SK-N-SH treated with all-trans-retinoic acid at 6 μM for 48 hours (cell line): ENCODE results near the gene PPP1R13B.

Source experiments
- ATAC-seq: fragments of 200-7000 bp; cut with Tn5 transposase; 3 replicates; pipeline ENCODE4 v1.9.1; 2020; ENCODE audit warnings: mild to moderate bottlenecking, moderate library complexity
- ARNTL ChIP-seq: fragments of 450-650 bp; formaldehyde crosslinking; IDR thresholded peaks from 2 replicates; pipeline ENCODE4 v1.5.0; 2020; ENCODE audit warnings: low read depth, mild to moderate bottlenecking, moderate library complexity, borderline replicate concordance
- BACH2 ChIP-seq: fragments of 250-450 bp; sonication (Bioruptor Pico); IDR thresholded peaks from 2 replicates; pipeline ENCODE4 v1.9.0; 2021; ENCODE audit warnings: mild to moderate bottlenecking, borderline replicate concordance
- CSDC2 ChIP-seq: fragments of 250-450 bp; sonication (Bioruptor Pico); IDR thresholded peaks from 2 replicates; pipeline ENCODE4 v1.5.0; 2020; ENCODE audit warnings: mild to moderate bottlenecking, moderate library complexity
- CSRNP3 ChIP-seq: fragments of 250-450 bp; sonication (Bioruptor Pico); IDR thresholded peaks from 2 replicates; pipeline ENCODE4 v1.5.1; 2021; ENCODE audit warnings: mild to moderate bottlenecking, moderate library complexity
- ESRRG ChIP-seq: fragments of 250-450 bp; sonication (Bioruptor Pico); IDR thresholded peaks from 2 replicates; pipeline ENCODE4 v1.6.1; 2021; ENCODE audit warnings: mild to moderate bottlenecking
- GLIS3 ChIP-seq: fragments of 250-450 bp; sonication (Bioruptor Pico); IDR thresholded peaks from 2 replicates; pipeline ENCODE4 v1.5.0; 2020; ENCODE audit warnings: mild to moderate bottlenecking, moderate library complexity
- ISL1 ChIP-seq: fragments of 250-450 bp; sonication (Bioruptor Pico); IDR thresholded peaks from 2 replicates; pipeline ENCODE4 v2.1.2; 2022; ENCODE audit warnings: mild to moderate bottlenecking, moderate library complexity
- OSR1 ChIP-seq: fragments of 250-450 bp; sonication (Bioruptor Pico); IDR thresholded peaks from 2 replicates; pipeline ENCODE4 v1.8.0; 2022; ENCODE audit warnings: moderate library complexity, mild to moderate bottlenecking, inconsistent platforms
- PPARA ChIP-seq: fragments of 250-450 bp; sonication (Bioruptor Pico); IDR thresholded peaks from 2 replicates; pipeline ENCODE4 v1.5.0; 2020; ENCODE audit warnings: mild to moderate bottlenecking, borderline replicate concordance
- RARB ChIP-seq: fragments of 250-450 bp; sonication (Bioruptor Pico); IDR thresholded peaks from 2 replicates; pipeline ENCODE4 v1.8.0; 2021; ENCODE audit warnings: mild to moderate bottlenecking, moderate library complexity
- TCF4 ChIP-seq: fragments of 250-450 bp; sonication (Bioruptor Pico); IDR thresholded peaks from 2 replicates; pipeline ENCODE4 v1.8.0; 2021; ENCODE audit warnings: mild to moderate bottlenecking, moderate library complexity, borderline replicate concordance
- TOX ChIP-seq: fragments of 250-450 bp; sonication (Bioruptor Pico); IDR thresholded peaks from 2 replicates; pipeline ENCODE4 v1.8.0; 2021; ENCODE audit warnings: mild to moderate bottlenecking, moderate library complexity, borderline replicate concordance
- ZC3H10 ChIP-seq: fragments of 250-450 bp; sonication (Bioruptor Pico); IDR thresholded peaks from 2 replicates; pipeline ENCODE4 v1.5.1; 2021; ENCODE audit warnings: mild to moderate bottlenecking, moderate library complexity
- ZFP3 ChIP-seq: fragments of 250-450 bp; sonication (Bioruptor Pico); IDR thresholded peaks from 2 replicates; pipeline ENCODE4 v1.5.0; 2020; ENCODE audit warnings: mild to moderate bottlenecking, moderate library complexity
- ZFP30 ChIP-seq: fragments of 450-650 bp; formaldehyde crosslinking; IDR thresholded peaks from 2 replicates; pipeline ENCODE4 v1.5.0; 2022; ENCODE audit warnings: mild to moderate bottlenecking, moderate library complexity
- ZNF565 ChIP-seq: fragments of 450-650 bp; formaldehyde crosslinking; conservative IDR thresholded peaks from 2 replicates; pipeline ENCODE4 v1.5.0; 2020; ENCODE audit warnings: low read depth, mild to moderate bottlenecking, moderate library complexity
- ZNF8 ChIP-seq: fragments of 450-650 bp; formaldehyde crosslinking; IDR thresholded peaks from 2 replicates; pipeline ENCODE4 v1.5.0; 2020; ENCODE audit warnings: mild to moderate bottlenecking, moderate library complexity
- TF ChIP-seq, protein P1 (sequence below): fragments of 250-450 bp; sonication (Bioruptor Pico); IDR thresholded peaks from 2 replicates; pipeline ENCODE4 v1.5.0; 2020; ENCODE audit warnings: mild to moderate bottlenecking, moderate library complexity
- TF ChIP-seq, protein P2 (sequence below): fragments of 250-450 bp; sonication (Bioruptor Pico); IDR thresholded peaks from 2 replicates; pipeline ENCODE4 v1.8.0; 2020; ENCODE audit warnings: mild to moderate bottlenecking, moderate library complexity, borderline replicate concordance
- TF ChIP-seq, protein P3 (sequence below): fragments of 250-450 bp; sonication (Bioruptor Pico); IDR thresholded peaks from 2 replicates; pipeline ENCODE4 v1.8.0; 2021; ENCODE audit warnings: low read depth, mild to moderate bottlenecking, moderate library complexity, borderline replicate concordance

The PPP1R13B gene

DNA sequence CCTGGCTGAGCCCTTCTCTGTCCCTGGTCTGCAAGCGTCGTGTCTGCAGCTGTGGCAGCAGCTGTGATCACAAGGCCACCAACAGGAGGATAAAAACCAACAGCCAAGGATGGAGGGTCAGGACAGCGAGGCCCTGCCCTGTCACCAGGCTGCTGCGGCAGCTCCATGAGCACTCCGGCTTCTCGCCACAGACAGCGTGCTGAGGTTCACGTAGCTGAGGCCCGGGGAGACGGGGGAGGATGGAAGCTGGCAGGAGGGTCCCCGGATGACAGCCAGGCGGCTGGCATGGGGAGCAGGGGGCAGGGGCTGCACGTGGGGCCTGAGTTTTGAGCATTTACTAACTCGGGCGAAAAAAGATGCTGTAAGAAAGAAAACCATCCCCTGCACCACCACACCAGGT lies 137.6 kb downstream of the PPP1R13B start:
- TF ChIP-seq CSDC2 (CRISPR knock-in tag): no peak
- no peak for TF ChIP-seq ZFP30 (CRISPR knock-in tag)
- no peak for TF ChIP-seq ISL1 (CRISPR knock-in tag)
- no peak for TF ChIP-seq ZFP3
- no peak for TF ChIP-seq ESRRG (CRISPR knock-in tag)
- TF ChIP-seq ZC3H10 (CRISPR knock-in tag): no peak
- no peak for TF ChIP-seq OSR1 (CRISPR knock-in tag)
- TF ChIP-seq BACH2 (CRISPR knock-in tag): no peak
- no peak for TF ChIP-seq GLIS3
- no peak for TF ChIP-seq RARB
- TF ChIP-seq, protein P1, sequence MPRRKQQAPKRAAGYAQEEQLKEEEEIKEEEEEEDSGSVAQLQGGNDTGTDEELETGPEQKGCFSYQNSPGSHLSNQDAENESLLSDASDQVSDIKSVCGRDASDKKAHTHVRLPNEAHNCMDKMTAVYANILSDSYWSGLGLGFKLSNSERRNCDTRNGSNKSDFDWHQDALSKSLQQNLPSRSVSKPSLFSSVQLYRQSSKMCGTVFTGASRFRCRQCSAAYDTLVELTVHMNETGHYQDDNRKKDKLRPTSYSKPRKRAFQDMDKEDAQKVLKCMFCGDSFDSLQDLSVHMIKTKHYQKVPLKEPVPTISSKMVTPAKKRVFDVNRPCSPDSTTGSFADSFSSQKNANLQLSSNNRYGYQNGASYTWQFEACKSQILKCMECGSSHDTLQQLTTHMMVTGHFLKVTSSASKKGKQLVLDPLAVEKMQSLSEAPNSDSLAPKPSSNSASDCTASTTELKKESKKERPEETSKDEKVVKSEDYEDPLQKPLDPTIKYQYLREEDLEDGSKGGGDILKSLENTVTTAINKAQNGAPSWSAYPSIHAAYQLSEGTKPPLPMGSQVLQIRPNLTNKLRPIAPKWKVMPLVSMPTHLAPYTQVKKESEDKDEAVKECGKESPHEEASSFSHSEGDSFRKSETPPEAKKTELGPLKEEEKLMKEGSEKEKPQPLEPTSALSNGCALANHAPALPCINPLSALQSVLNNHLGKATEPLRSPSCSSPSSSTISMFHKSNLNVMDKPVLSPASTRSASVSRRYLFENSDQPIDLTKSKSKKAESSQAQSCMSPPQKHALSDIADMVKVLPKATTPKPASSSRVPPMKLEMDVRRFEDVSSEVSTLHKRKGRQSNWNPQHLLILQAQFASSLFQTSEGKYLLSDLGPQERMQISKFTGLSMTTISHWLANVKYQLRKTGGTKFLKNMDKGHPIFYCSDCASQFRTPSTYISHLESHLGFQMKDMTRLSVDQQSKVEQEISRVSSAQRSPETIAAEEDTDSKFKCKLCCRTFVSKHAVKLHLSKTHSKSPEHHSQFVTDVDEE (CRISPR knock-in tag): no peak
- ATAC-seq: no peak

DNA sequence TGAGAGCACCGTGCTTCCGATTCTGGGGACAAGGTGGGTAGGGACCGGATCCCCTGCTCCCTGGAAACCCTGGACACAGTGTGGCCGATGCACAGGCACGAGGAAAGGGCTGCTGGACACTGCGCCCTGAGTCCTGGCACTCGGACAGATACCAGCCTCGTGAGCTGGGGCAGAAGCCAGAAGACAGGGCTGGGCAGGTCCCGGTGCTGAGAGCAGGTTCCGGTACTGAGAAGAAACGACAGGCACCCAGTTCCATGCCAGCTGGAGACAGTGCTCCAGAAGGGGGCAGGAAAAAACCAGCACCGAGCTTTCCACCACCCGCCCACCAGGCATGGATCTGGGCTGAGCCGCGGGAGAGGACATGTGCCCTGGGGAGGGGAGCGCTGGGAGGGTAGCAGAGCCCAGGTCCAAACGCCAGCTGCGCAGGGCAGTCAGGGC lies 138.6 kb downstream of the PPP1R13B start:
- TF ChIP-seq ZC3H10 (CRISPR knock-in tag): no peak
- no peak for TF ChIP-seq ZNF565
- TF ChIP-seq ISL1 (CRISPR knock-in tag): no peak
- TF ChIP-seq OSR1 (CRISPR knock-in tag): no peak
- ATAC-seq: no peak

DNA sequence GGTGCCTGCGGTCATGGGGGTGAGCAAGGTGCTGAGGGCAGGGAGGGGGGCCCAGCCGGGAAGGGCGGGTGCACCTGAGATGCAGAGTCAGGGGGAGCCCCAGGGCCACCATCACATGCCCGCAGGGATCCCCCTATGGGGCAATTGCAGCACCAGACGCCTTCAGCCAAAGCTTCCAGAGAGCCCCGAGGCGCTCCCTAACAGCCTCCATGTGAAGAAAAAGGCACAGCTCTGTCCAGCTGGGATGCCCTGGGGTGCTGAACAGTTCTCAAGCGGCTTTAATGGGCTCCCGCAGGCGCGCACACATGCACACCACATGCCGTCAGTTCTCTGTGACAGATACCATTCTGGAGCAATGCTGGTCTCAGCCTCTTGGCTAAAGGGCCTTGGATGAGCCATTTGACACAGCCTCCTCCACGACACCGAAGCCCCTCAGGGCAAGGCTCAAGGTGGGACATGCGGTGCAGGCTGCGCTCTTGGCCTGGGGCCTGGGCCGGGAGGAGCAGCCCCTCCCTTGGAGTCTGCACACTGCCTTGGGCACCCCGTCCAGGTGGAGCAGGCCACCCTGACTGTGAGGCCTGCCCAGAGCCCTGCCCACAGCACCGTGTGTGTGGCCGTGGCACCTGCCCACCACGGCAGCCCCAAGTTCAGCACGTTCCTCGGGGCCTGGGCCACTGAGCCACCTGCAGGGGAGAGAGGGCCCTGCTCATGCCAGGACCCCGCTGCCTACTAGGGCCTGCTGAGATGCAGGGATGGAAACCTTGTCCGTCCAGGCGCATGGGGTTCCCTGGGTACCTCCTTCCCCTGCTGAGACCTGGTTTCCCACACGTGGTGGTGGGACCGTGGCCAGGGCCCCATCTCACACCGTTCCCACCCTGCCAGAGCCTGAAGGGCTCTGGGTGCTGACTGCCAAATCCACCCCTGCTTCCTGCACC lies 139.8 kb downstream of the PPP1R13B start:
- TF ChIP-seq TOX (CRISPR knock-in tag): no peak
- TF ChIP-seq ARNTL: no peak
- TF ChIP-seq ZNF8 (CRISPR knock-in tag): no peak
- TF ChIP-seq GLIS3: no peak
- no peak for TF ChIP-seq CSDC2 (CRISPR knock-in tag)
- TF ChIP-seq, protein P2, sequence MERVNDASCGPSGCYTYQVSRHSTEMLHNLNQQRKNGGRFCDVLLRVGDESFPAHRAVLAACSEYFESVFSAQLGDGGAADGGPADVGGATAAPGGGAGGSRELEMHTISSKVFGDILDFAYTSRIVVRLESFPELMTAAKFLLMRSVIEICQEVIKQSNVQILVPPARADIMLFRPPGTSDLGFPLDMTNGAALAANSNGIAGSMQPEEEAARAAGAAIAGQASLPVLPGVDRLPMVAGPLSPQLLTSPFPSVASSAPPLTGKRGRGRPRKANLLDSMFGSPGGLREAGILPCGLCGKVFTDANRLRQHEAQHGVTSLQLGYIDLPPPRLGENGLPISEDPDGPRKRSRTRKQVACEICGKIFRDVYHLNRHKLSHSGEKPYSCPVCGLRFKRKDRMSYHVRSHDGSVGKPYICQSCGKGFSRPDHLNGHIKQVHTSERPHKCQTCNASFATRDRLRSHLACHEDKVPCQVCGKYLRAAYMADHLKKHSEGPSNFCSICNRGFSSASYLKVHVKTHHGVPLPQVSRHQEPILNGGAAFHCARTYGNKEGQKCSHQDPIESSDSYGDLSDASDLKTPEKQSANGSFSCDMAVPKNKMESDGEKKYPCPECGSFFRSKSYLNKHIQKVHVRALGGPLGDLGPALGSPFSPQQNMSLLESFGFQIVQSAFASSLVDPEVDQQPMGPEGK (CRISPR knock-in tag): no peak
- no peak for TF ChIP-seq ZFP30 (CRISPR knock-in tag)
- TF ChIP-seq RARB: no peak
- TF ChIP-seq, protein P3, sequence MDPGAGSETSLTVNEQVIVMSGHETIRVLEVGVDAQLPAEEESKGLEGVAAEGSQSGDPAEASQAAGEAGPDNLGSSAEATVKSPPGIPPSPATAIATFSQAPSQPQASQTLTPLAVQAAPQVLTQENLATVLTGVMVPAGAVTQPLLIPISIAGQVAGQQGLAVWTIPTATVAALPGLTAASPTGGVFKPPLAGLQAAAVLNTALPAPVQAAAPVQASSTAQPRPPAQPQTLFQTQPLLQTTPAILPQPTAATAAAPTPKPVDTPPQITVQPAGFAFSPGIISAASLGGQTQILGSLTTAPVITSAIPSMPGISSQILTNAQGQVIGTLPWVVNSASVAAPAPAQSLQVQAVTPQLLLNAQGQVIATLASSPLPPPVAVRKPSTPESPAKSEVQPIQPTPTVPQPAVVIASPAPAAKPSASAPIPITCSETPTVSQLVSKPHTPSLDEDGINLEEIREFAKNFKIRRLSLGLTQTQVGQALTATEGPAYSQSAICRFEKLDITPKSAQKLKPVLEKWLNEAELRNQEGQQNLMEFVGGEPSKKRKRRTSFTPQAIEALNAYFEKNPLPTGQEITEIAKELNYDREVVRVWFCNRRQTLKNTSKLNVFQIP (CRISPR knock-in tag): no peak
- no peak for TF ChIP-seq ESRRG (CRISPR knock-in tag)
- no peak for TF ChIP-seq OSR1 (CRISPR knock-in tag)
- no peak for TF ChIP-seq TCF4
- ATAC-seq: no peak

DNA sequence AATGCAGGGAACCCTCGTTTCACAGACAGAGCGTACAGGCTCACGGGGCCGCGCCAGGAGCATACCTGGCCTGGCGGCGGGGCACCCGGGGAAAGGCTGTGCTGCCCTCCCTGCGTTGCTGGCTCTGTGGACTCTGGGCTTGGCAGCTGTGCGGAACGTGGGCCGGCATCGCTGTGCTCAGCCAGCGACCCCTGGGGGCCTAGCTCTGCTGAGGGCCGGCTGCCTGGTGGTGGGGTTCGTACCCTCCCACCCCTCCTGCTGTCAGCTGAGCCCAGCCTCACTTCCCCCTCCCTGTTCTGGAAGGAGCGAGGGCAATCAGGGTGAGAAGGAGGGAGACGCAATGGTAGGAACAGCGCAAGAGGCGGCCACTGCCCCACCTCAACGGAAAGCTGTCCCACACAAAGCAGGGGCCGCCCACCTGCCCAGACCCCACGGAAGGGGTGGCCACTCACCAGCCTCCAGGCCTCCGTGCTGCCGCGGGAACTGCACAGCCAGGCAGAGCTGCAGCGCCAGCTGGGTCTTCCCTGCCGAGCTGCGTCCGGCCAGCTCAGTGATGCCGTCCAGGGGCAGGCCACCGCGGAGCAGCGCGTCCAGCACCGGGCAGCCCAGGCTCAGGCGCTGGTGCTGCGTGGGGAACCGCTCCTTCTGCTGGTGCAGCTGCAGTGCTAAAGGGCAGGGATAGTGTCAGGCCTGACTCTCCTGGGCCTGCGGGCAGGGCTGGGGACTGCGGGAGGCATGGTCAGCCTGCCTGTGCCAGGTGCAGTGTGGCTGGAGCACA lies 140.6 kb downstream of the PPP1R13B start:
- TF ChIP-seq RARB (no peak), CSRNP3 (CRISPR knock-in tag) (no peak), TCF4 (no peak), OSR1 (CRISPR knock-in tag) (no peak), ESRRG (CRISPR knock-in tag) (no peak), ARNTL (no peak), PPARA (CRISPR knock-in tag) (no peak), BACH2 (CRISPR knock-in tag) (no peak)
- ATAC-seq: no peak
